Tibial nerve (tissue), 3 donors: Measurements from ENCODE around the gene CACNA1I.

Source experiments
- CTCF ChIP-seq, 5 experiments: fragments of 200-600 bp in 3 of 5; fragments of 450-650 bp in 2 of 5; sonication (generic) in 3 of 5; IDR thresholded peaks; one replicate each; pipeline ENCODE4 v1.5.1; 2016 to 2019; ENCODE audit warnings: antibody characterized with exemption in 5 of 5, mild to moderate bottlenecking in 3 of 5, moderate library complexity in 2 of 5
- POLR2A ChIP-seq, 2 donors: fragments of 450-650 bp; IDR thresholded peaks; one replicate each; pipeline ENCODE4 v1.6.1; 2017; ENCODE audit warnings: antibody characterized with exemption in 2 of 2, mild to moderate bottlenecking in 2 of 2, moderate library complexity in 2 of 2

GRCh38 chr22:39680486-39680885 is 109.9 kb downstream of the CACNA1I start:
- TF ChIP-seq CTCF (IDR thresholded peaks at IDR 0.05), result no peak
- TF ChIP-seq POLR2A (IDR thresholded peaks at IDR 0.05), result no peak
